Caco-2 (cell line): ENCODE measurements around the gene EPHA4. TPM values are rescaled to one million over a fixed set of nuclear protein-coding genes. Genes with fewer than 3 reads are reported as not detected.

Source experiments
- BruUV-seq: library from RNA; stranded (reverse); fragments of 400-500 nt; replicated peaks from 2 replicates; lab custom pipeline; 2021; lab: Mats Ljungman, UMichigan
- CTCF ChIA-PET: fragments of 300-600 bp; sonication (Branson Sonifier 250); formaldehyde crosslinking; loops from one replicate; lab custom pipeline; 2022; ENCODE audit warnings: antibody characterized with exemption; lab: Charles Lee
- POLR2A ChIA-PET: fragments of 300-600 bp; sonication (Branson Sonifier 250); formaldehyde crosslinking; loops from one replicate; lab custom pipeline; 2022; ENCODE audit warnings: antibody characterized with exemption; lab: Charles Lee
- DNase-seq, 2 experiments: peaks; one replicate each; pipeline versions ENCODE4 v3.0.0 to v3.0.0-alpha.2; 2020 to 2022
- H3K27me3 ChIP-seq: replicated peaks from 2 replicates; pipeline ENCODE4 v1.6.0; 2011; ENCODE audit warnings: low read length; ENCODE audit not compliant: control insufficient read depth, insufficient read depth
- H3K36me3 ChIP-seq: 2 replicates; pipeline ENCODE4 v1.5.1; 2011; ENCODE audit warnings: low read length; ENCODE audit not compliant: control insufficient read depth, insufficient read depth
- H3K4me1 ChIP-seq: fragments of 250-450 bp; sonication (Bioruptor Pico); 2 replicates; pipeline ENCODE4 v1.5.1; 2020; ENCODE audit warnings: mild to moderate bottlenecking
- H3K4me3 ChIP-seq: 2 replicates; pipeline ENCODE4 v1.5.1; 2011; ENCODE audit warnings: low read depth, mild to moderate bottlenecking, control low read depth, low read length
- H3K9me3 ChIP-seq: fragments of 250-450 bp; sonication (Bioruptor Pico); 2 replicates; pipeline ENCODE4 v1.5.1; 2020; ENCODE audit warnings: mild to moderate bottlenecking, moderate library complexity
- H3K27ac Mint-ChIP-seq: one replicate; pipeline ENCODE4 v1.8.0; 2022; ENCODE audit warnings: mixed read lengths; ENCODE audit not compliant: unreplicated experiment
- H3K27me3 Mint-ChIP-seq: one replicate; pipeline ENCODE4 v1.8.0; 2022; ENCODE audit warnings: mixed read lengths; ENCODE audit not compliant: insufficient read depth, unreplicated experiment
- H3K36me3 Mint-ChIP-seq: one replicate; pipeline ENCODE4 v1.8.0; 2022; ENCODE audit warnings: mild to moderate bottlenecking, mixed read lengths; ENCODE audit not compliant: insufficient read depth, unreplicated experiment
- H3K4me1 Mint-ChIP-seq: one replicate; pipeline ENCODE4 v1.8.0; 2022; ENCODE audit warnings: low read depth, mixed read lengths; ENCODE audit not compliant: unreplicated experiment
- H3K4me3 Mint-ChIP-seq: one replicate; pipeline ENCODE4 v1.8.0; 2022; ENCODE audit warnings: mild to moderate bottlenecking, moderate library complexity, mixed read lengths; ENCODE audit not compliant: unreplicated experiment
- H3K9me3 Mint-ChIP-seq: one replicate; pipeline ENCODE4 v1.8.0; 2022; ENCODE audit warnings: mixed read lengths; ENCODE audit not compliant: unreplicated experiment
- CTCF ChIP-seq, 2 experiments: fragments of 200-600 bp in 1 of 2; IDR thresholded peaks; 1 replicate in 1 of 2; 2 replicates in 1 of 2; pipeline versions ENCODE4 v1.5.1 to v1.8.0; 2011 to 2022; ENCODE audit warnings: antibody characterized with exemption in 1 of 2, control low read depth in 1 of 2, inconsistent platforms in 1 of 2, low read depth in 1 of 2, low read length in 1 of 2, mild to moderate bottlenecking in 1 of 2, moderate library complexity in 1 of 2; ENCODE audit not compliant: insufficient read depth in 1 of 2, severe bottlenecking in 1 of 2, unreplicated experiment in 1 of 2
- intact Hi-C: fragments of 100-400 bp; cut with micrococcal nuclease; formaldehyde crosslinking; loops from one replicate; pipeline ENCODE4 v1.10.0; 2022; ENCODE audit not compliant: unreplicated experiment
- total RNA-seq: library from RNA; stranded (reverse); gene quantifications from 2 replicates; pipeline ENCODE4 v1.2.3, GENCODE V29; 2022

The EPHA4 gene
- total RNA-seq, 1 experiment from 2014 or later: 95.5 TPM

DNA sequence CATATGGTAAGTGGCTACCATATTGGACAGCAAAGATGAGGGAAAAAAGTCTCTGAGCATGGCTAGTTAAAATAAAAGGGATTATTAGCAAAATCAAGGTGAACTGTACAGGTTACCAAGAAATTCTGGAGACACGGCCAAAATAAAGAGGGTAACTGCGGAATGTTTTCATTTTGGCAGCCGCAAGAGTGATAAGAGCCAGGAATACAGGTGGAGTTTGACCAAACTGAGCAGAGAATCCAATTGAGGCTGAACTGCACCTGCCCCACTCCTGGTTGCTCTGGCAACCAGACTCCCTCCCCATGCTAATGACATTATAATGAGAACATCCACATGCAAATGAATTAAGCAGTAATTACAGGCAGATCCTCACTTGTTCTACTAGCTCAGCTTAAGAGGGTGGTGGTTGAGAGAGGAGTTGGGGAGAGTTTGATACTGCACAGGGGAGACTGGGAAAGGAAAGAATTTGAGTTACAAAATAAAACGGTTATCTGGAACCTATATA is 18.8 kb upstream of the EPHA4 start:
- Mint-ChIP-seq H3K4me1 (peaks cover 45% of the 10 kb centered on the region), H3K9me3 (peaks cover 20% of the 10 kb centered on the region), H3K27ac (no peak overlapping the region), H3K27me3 (no peaks in the 10 kb centered on the region), H3K4me3 (no peak overlapping the region), H3K36me3 (no peaks in the 10 kb centered on the region)
- Histone ChIP-seq H3K4me1 (peaks cover 55% of the 10 kb centered on the region), H3K36me3 (no peaks in the 10 kb centered on the region), H3K4me3 (no peak overlapping the region), H3K27me3 (no peaks in the 10 kb centered on the region), H3K9me3 (no peaks in the 10 kb centered on the region)
- ChIA-PET POLR2A (no interaction called here), CTCF (interaction anchor here (1.4 kb wide), 1 partner anchor 55 kb away, joined by 7 read pairs; no protein-coding TSS in a partner anchor)
- no TSS peak for BruUV-seq
- DNase-seq: no peak
- no peak for TF ChIP-seq CTCF (IDR thresholded peaks at IDR 0.05; ENCODE audit: insufficient read depth in 1 of 2, low read depth in 1 of 2, low read length in 1 of 2, severe bottlenecking in 1 of 2, unreplicated experiment in 1 of 2)
- intact Hi-C loops: no loop called here

GRCh38 chr2:221589696-221590095 is 17.6 kb upstream of the EPHA4 start:
- Histone ChIP-seq H3K27me3 (no peaks in the 10 kb centered on the region), H3K36me3 (no peaks in the 10 kb centered on the region), H3K4me1 (peaks cover 54% of the 10 kb centered on the region), H3K9me3 (no peaks in the 10 kb centered on the region), H3K4me3 (no peak overlapping the region)
- Mint-ChIP-seq H3K27ac (peak overlapping the region; percentile 80), H3K9me3 (peaks cover 12% of the 10 kb centered on the region), H3K4me3 (peak overlapping the region; percentile 67), H3K4me1 (peaks cover 45% of the 10 kb centered on the region), H3K36me3 (no peaks in the 10 kb centered on the region), H3K27me3 (no peaks in the 10 kb centered on the region)
- ChIA-PET POLR2A (interaction anchor here (1.0 to 1.2 kb wide), 2 partner anchors 16 to 17 kb away, joined by 3 read pairs; no protein-coding TSS in a partner anchor), CTCF (interaction anchor here (0.5 to 1.6 kb wide), 8 partner anchors 12 to 205 kb away, joined by 3 to 9 read pairs (median 4); no protein-coding TSS in a partner anchor)
- no peak for TF ChIP-seq CTCF (IDR thresholded peaks at IDR 0.05; ENCODE audit: insufficient read depth in 1 of 2, low read depth in 1 of 2, low read length in 1 of 2, severe bottlenecking in 1 of 2, unreplicated experiment in 1 of 2)
- peak; percentile 73 to 86 for DNase-seq
- intact Hi-C loops: loop anchor here (1.0 to 2.0 kb wide), 5 partner anchors 12 to 205 kb away; no protein-coding TSS in a partner anchor
- no TSS peak for BruUV-seq

GRCh38 chr2:221588306-221588985 is 16.3 kb upstream of the EPHA4 start:
- CTCF ChIA-PET: interaction anchor here (1.0 to 1.6 kb wide), 2 partner anchors 13 to 15 kb away, joined by 3 to 9 read pairs; no protein-coding TSS in a partner anchor
- no peaks in the 10 kb centered on the region for H3K36me3 ChIP-seq
- H3K4me3 Mint-ChIP-seq: peak overlapping the region; percentile 13
- intact Hi-C loops: loop anchor here (2.0 kb wide), 2 partner anchors 128 to 206 kb away; no protein-coding TSS in a partner anchor
- no TSS peak for BruUV-seq
- H3K27me3 ChIP-seq: no peaks in the 10 kb centered on the region
- peaks cover 50% of the 10 kb centered on the region for H3K4me1 ChIP-seq
- peaks cover 10% of the 10 kb centered on the region for H3K9me3 Mint-ChIP-seq
- no peak overlapping the region for H3K4me3 ChIP-seq
- POLR2A ChIA-PET: interaction anchor here (0.6 to 1.0 kb wide), 2 partner anchors 15 to 1237 kb away, joined by 3 read pairs; no protein-coding TSS in a partner anchor
- no peaks in the 10 kb centered on the region for H3K27me3 Mint-ChIP-seq
- DNase-seq: no peak
- no peaks in the 10 kb centered on the region for H3K9me3 ChIP-seq
- H3K27ac Mint-ChIP-seq: peak overlapping the region; percentile 80
- no peak for TF ChIP-seq CTCF (IDR thresholded peaks at IDR 0.05; ENCODE audit: insufficient read depth in 1 of 2, low read depth in 1 of 2, low read length in 1 of 2, severe bottlenecking in 1 of 2, unreplicated experiment in 1 of 2)
- no peaks in the 10 kb centered on the region for H3K36me3 Mint-ChIP-seq
- peaks cover 38% of the 10 kb centered on the region for H3K4me1 Mint-ChIP-seq
